CD4-positive, alpha-beta T cell treated with Interleukin-4 for 4 hours (primary cell): Measurements from ENCODE around the gene ELOVL5.
"Not testable (repeated sequence)": the region's sequence is repeated elsewhere in the genome, so short reads cannot be mapped to it uniquely, and the experiment has no call there.

ENCODE experiments used
- DNase-seq: peaks from one replicate; pipeline ENCODE4 v3.0.0-alpha.2; 2020

Gene ELOVL5

DNA sequence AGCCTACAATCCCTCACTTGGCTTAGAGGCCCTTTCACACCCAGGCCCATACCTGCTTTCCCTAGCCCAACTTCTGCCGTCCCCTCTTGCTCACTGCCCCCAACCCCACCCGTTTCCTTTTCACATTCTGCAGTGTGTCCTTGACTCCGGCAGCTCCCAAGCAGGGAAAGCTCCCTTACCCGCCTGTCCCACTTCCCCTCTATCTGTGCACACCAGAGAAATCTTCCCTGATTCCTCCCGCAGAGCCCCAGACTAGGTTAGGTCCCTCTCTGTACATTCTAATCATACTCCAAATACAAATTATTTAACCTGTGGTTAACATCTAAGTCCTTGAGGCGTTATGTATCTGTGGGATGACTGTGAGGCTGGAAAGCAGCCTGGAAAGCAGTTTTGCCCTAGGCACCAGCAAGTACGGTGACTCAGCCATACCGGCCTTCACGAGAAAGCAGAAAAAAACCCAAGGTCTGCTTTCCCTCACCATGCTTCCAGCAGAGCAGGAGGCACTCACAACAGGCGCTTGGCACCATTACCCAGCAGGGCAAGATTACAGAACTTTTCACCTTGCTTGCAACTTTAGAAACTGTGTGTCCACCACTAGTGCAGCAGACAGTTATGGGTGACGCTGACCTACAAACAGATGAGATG is 22.3 kb downstream of the ELOVL5 start:
- DNase-seq, result no peak

DNA sequence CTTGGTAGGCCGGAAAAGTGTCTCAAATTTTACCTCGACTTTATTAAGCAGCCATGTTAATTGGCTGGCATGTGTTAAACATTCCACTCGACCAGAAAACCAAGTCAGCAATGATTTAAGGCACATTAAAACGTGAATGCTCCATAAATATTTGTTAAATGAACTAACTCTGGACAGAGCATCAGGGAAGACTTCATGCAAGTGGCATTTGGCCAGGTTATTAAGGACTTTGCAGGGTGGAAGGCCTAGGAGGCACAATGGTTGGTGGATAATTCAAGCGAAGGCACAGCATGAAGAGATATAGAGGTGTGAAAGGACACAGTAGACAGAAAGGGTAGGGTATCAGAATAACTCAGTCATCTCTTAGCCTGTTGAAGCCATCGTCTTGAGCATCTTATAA is 23.0 kb downstream of the ELOVL5 start:
- no peak for DNase-seq

DNA sequence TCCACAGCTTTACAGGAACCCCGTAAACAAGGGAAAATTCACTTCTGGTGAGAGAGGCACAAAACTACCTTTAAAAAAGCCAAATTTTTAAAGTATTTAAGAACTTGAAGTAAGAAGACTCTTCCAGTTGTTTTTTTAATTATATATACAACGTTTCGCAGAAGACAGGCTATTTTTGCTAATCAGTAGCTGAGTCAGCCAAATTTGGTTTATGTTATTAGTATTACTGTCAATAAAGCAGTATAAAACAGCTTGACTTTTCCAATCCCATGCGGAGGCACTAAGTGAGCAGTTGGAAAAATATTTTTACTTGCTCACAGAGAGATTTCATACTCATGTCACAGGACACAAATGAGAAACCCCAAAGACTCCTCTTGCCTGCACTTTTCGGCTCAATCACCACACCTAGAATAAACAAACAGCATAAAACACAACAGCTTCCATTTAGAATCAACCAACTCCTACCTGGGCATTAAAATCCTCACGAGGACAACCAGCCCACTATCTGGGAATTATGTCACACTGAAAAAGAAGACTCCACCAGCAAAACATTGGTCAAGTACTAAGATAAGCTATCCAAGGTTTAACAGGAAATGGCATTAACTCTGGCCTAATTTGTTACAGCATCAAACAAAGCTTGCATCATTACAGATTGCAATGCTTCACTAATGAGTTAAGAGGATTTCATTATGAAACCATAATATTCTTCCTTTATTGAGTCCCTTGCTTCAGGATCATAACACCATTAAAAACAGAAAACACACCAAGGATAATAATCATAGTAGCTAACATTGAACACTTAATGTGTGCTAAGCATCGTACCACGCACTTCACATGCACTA is 26.3 kb downstream of the ELOVL5 start:
- DNase-seq, result no peak

DNA sequence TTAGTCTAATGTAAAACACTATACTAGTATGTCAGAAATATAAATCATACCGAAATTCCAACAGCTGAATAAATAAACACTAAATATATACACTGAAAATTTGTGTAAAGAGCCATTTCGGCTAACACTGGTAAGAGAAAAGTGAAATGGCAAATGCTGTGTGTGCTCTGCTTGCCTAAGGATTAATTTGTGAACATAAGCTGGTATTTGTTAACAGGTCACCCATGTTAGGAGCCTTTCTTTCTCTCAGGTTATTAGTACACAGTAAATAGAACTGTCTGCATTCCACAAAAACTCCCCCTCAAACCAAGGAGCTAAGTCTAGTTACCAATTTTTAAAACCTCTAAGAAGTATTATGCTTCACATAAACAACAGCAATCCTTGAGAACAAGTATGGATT is 27.0 kb downstream of the ELOVL5 start:
- DNase-seq, result no peak

DNA sequence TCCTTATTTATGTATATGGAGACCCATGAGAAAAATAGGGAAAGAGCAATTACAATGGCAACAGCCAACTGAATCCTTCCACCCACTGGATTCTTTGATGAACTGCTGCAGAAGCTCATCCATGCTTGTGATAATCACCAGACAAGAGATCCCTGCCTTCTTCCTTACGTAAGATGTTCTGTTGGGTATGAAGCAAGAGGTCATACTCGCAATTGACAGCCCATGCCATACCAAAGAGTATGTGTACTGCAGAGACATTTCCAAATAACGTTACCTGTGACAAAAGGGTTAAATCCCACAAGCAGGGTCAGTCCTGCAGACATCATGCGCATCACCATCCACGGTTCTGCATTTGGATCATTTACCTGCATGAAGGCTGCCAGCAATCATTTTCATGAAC is 27.8 kb downstream of the ELOVL5 start:
- no peak for DNase-seq

DNA sequence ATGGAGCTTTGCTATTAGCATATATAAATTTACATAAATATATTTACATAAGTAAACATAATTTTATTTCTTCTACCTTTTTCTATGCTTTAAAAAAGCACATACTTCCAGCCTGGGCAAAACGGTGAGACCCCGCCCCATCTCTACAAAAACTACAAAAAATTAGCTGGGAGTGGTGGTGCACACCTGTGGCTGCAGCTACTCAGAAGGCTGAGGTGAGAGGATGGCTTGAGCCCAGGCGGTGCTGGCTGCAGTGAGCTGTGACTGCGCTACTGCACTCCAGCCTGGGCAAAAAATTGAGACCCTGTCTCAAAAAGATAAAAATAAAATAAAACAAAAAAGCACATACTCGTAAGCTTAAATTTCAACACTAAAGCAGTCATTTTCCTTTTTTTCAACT is 30.3 kb downstream of the ELOVL5 start:
- DNase-seq, result no peak

DNA sequence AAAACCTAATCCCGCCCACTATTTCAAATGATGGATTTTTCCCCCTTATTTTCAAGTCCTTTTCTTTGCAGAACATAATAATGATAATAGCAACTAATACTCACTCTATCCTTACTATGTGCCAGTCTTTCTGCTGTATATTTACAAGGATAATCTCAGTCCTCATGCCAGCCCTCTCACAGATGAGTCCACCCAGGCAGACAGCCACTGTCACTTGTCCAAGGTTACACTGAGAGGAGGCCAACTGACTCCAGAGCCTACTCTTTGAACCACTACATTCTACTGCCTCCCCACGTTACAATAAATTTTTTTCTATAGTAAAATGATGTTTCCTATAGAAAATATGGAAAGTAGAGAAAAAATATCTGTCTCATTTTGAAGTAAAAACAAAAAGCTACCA is 30.9 kb downstream of the ELOVL5 start:
- DNase-seq, result no peak

DNA sequence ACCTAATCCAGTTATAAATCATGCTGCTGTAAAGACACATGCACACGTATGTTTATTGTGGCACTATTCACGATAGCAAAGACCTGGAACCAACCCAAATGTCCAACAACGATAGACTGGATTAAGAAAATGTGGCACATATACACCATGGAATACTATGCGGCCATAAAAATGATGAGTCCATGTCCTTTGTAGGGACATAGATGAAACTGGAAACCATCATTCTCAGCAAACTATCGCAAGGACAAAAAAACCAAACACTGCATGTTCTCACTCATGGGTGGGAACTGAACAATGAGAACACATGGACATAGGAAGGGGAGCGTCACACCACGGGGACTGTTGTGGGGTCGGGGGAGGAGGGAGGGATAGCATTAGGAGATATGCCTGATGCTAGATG is 31.5 kb downstream of the ELOVL5 start:
- not testable (repeated sequence) for DNase-seq

DNA sequence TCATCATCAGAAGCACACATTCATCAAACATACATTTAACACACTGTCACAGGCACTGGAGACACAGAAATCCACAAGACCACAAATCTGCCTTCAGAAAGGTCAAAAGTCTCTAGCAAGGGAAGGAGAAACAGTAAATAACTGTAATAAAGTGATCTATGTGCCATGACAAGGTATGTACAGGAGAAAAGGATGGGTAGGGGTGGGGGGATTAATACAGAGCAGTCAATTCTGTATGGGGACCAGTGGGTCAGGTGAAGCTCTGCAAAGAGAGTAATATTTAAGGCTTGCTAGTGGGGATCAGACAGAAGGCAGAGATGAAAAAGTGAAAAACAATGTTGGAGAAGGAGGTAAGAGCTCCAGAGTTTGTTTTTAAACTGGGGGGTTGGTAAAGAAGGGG is 32.6 kb downstream of the ELOVL5 start:
- no peak for DNase-seq

DNA sequence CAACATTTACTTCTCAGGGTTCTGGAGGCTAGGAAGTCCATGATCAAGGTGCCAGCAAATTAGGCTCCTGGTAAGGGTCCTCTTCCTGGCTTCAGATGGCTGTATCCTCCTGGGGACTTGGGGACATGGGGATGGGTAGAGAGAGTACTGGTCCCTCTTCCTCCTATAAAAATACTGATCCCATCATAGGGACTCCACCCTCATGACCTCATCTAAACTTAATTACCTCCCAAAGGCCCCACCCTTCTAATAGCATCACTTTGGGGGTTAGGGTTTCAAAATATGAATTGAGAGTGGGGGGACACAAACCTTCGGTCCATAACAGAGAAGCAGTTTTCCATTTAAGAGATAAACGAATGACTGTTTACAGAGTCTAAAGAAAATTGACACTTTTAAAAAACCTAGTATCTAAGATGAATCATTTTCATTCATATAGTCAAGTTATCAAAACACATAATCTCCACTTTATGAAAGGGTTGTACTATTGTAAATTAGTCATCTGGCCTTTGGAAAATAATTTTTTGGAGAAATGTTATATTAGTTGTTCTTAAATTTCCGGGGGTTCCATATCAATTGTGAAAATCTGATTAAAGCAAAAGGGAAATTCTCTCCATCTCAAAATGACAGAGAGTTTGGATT is 33.5 kb downstream of the ELOVL5 start:
- DNase-seq, result no peak

DNA sequence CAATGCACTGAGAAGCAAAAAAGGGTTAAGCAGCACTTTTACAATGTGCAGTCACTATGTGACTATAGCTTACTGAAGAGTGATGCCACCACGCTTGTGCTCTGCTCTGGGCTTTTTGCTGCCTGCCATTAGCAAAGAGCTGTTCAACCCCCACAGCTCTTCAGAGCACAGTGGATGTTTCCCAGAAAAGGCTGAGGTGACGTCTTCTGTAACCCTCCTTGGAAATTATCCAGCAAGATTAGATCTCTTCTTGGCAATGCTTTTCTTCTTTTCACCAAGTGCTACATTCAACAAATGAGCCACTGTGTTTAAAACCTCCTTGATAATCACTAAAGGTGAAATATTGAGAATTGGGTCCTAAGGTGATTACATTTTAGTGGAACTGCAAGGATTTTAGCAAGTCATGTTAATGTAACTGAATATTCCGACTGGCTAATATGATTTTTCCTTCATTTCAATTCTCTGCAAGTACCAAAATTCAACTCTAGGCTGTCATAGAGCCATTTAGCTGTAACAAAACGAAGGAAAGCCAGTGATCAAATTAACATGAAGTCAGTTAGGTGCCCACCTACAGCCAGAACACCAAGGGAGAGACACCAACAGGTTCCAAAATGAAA is 34.9 kb downstream of the ELOVL5 start:
- no peak for DNase-seq

DNA sequence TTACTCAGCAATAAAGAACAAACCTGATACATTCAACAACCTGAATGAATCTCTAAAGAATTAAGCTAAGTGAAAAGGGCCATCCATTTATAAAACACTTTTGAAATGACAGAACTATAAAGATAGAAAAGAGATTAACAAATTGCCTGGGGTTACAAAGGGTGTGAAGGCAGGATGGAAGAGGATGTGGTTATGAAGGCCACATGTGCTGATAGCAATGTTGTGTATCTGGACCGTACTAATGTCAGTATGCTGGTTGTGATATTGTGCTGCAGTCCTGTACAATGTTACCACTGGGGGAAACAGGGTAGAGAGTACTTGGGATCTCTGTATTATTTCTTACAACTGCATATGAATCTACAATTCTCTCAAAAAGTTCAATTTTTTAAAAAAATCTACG is 36.4 kb downstream of the ELOVL5 start:
- DNase-seq, result peak; percentile 42

DNA sequence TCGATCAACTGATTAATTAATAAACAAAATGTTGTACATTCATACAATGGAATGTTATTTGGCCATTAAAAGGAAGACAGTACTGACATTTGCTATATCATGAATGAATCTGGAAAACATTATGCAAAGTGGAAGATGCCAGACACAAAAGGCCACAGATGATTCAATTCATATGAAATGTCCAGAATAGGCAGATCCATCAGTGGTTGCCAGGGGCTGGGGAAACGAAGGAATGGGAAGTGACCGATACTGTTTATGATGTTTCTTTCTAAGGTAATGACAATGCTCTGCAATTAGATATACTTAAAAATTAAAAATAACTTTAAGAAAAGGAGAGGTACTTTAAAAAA is 37.2 kb downstream of the ELOVL5 start:
- DNase-seq, result no peak

DNA sequence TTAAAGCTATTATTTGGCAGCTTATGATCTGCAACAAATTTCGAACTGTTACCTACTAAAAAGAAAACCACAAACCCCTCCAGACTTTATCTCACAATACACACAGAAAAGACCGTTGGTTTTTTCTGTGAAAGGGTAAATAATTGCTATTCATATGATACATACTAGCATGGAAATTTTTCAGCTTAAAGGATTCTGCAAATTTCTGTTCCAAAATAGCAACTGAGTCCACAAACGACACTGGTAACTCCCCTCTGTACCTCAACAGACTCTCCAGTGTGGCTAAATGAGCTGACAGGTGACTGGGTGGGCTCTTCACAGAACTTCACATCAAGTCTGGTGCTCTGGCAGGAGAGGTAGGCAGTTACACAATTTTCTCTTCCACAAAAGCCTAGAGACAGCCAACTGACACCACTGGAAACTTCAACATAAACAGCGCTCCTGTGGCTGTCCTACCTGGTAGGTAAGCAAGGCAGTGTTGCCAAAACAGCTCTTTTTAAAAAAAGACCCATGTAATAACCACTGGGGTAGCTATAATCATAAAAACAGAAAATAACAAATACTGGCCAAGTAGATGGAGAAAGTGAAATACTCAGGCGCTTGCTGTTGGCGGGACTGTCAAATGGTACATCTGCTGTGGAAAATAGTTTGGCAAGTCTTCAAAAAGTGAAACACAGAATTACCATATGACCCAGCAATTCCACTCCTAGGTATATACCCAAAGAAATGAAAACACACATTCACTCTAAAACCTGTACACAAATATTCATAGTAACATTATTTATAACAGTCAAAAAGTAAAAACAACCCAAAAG is 37.8 kb downstream of the ELOVL5 start:
- no peak for DNase-seq

DNA sequence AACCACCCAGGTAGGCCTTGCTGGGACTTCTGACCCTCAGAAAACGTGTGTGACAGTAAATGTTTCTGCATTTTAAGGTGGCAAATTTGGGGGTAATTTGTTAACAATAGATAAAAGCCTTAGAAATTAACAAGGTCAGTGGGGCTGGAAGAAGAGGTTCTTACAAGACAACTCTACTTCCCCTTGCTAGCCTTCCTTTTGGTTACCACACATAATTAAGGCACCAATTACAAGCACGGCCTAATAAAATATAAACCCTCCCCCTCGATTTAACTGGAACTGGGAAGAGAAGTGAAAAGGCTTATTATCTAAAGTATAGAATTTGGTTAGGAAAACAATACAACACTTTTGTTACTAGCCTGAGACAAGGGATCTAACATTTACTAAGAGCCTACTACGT is 38.8 kb downstream of the ELOVL5 start:
- DNase-seq, result no peak

DNA sequence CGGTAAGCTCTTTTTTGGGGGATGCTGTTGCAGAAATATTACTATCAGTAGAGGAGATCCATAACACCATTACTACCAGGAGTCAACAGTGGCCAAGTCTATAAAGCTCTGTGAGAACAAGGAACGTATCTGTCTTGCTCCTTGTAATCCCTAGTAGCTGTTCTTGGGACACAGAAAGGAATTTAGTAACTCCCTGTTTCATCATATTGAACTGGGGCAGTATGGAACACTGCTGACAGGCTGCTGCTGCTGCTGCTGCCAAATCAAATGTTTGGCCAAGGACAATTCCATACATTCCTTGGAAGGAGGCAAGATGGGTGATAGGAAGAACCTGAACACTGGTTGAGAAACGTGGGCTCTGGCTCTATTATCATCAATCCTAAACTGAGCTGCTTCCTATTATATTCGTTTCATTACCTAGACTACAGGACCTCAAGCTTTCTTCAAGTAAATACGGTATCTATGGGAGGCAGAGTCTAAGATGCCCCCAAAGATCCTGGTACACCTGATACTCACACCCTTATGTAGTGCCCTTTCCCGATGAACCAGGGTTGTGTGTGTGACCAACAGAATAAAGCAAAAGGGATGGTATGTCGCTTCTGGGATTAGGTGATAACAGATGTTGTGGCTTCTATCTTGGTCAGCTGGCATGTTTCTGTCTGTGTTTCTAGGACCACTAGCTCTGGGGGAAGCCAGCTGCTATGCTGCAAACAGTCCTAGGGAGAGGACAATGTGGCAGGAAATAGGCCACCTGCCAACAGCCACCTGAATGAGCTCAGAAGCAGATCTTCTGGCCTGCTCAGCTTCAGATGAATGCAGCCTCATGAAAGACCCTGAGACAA is 39.5 kb downstream of the ELOVL5 start:
- DNase-seq, result no peak

DNA sequence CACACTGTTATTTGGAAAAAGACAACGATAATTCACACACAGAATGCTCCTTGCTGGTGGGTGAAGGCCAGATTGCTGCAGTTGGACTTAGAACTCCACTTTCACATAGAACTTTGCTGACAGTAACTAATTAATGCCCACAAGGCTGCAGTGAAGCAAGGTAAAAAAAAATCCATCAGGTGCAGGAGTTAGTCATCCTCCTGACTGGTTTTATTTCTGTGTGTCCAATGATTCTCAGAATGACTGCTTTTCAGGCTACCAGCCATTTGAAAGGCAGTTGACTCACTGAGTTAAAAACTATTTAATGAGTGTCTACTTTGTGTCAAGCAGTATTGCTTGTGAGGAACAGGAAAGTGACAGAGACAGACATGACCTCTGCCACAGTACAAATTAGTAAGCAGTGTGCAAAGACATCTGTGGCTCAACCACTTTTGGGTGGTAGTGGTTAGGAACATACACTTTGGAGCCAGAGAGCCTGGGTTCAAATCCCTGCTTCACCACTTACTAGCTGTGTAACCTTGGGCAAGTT is 41.9 kb downstream of the ELOVL5 start:
- DNase-seq, result peak; percentile 84

DNA sequence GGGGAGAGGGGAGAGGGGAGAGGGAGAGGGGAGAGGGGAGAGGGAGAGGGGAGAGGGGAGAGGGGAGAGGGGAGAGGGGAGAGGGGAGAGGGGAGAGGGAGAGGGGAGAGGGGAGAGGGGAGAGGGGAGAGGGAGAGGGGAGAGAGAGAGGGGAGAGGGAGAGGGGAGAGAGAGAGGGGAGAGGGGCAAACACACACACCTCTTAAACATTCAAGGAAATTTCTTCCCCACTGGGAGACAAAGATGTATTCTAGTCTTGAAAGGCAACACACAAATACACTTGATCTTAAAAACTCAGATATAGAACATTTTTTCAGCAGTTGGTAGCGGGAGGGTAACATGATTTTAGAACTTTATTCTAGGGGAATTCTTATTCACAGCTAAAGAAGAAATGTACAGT is 42.5 kb downstream of the ELOVL5 start:
- not testable (repeated sequence) for DNase-seq

DNA sequence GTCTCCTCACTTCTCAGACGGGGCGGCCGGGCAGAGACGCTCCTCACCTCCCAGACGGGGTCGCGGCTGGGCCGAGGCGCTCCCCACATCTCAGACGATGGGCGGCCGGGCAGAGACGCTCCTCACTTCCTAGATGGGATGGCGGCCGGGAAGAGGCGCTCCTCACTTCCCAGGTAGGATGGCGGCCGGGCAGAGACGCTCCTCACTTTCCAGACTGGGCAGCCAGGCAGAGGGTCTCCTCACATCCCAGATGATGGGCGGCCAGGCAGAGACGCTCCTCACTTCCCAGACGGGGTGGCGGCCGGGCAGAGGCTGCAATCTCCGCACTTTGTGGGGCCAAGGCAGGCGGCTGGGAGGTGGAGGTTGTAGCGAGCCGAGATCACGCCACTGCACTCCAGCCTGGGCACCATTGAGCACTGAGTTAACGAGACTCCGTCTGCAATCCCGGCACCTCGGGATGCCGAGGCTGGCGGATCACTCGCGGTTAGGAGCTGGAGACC is 43.2 kb downstream of the ELOVL5 start:
- DNase-seq, result not testable (repeated sequence)

DNA sequence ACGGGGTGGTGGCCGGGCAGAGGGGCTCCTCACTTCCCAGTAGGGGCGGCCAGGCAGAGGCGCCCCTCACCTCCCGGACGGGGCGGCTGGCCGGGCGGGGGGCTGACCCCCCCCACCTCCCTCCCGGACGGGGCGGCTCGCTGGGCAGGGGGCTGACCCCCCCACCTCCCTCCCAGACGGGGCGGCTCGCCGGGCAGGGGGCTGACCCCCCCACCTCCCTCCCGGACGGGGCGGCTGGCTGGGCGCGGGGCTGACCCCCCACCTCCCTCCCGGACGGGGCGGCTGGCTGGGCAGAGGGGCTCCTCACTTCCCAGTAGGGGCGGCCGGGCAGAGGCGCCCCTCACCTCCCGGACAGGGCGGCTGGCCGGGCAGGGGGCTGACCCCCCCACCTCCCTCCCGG is 43.8 kb downstream of the ELOVL5 start:
- not testable (repeated sequence) for DNase-seq

DNA sequence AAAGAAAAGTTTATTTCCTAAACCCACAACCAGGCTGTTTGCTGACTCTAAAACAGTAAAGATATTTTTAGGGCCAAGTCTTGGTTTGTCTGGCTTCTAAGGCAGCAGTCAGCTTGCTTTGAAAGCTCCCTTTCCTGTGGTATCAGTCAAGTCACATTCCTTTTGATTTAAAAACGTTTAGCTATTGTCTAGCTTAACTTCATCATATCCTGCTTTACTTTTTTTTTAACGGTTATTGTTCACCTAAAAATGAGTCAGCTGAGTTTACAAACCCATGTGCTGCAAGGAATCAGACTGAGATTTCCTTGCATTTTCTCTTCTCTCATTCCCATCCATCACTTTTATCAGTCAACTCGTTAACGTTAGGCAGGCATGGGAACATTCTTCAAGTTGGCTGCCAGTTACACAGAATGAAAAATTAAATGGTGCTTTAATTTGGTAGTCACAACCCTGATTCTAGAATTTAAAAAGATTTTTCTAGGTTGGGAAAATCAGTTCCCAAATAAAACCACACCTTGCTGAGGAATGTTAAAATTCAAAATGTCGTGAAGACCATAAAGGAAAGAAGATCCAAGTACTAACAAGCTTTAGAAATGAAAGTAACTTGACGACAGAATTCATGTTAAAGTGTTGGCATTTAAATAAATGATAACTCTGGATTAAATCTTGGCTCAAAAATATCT is 45.9 kb downstream of the ELOVL5 start:
- DNase-seq, result peak; percentile 76
